Fibroblast of the aortic adventitia (primary cell): ENCODE data around the gene FGFBP1. TPM values are rescaled to one million over a fixed set of nuclear protein-coding genes. Genes with fewer than 3 reads are reported as not detected.
A peak's percentile ranks its signal among the peaks of the same experiment; 100 is the strongest.

ENCODE experiments used
- DNase-seq: peaks from one replicate; pipeline ENCODE4 v3.0.0-alpha.2; 2010; ENCODE audit warnings: low read depth
- H3K4me3 ChIP-seq: 2 replicates; pipeline ENCODE4 v1.5.1; 2011; ENCODE audit warnings: low read depth, mild to moderate bottlenecking, control low read depth, low read length, moderate library complexity
- total RNA-seq: library from RNA; depleted of rRNA; stranded (reverse); fragments of >200 nt; gene quantifications from 2 replicates; pipeline ENCODE4 v1.2.3, GENCODE V29; 2012; ENCODE audit warnings: low replicate concordance
- TF ChIP-seq, protein P1 (sequence below): IDR thresholded peaks from 2 replicates; pipeline ENCODE4 v1.5.1; 2011; ENCODE audit warnings: mild to moderate bottlenecking, low read length, control low read depth, inconsistent platforms; ENCODE audit not compliant: insufficient read depth

FGFBP1 gene
- total RNA-seq, 1 donor: not detected

DNA sequence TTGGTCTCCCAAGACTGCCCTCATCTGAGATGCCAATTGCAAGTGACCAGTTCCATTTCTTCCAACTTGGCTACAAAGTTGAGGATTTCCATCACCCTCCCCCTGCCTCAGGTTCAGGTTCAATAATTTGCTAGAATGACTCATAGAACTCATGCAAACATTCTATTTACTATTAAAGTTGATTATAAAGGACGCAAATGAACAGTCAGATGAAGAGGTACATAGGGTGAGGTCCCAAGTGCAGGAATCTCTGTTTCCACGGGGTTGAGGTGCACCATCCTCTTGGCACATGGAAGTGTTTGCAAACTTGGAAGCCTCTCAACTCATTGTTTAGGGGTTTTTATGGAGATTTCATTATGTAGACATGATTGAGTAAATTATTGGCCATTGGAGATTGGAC, 41.0 kb downstream of the FGFBP1 start:
- TF ChIP-seq, protein P1, sequence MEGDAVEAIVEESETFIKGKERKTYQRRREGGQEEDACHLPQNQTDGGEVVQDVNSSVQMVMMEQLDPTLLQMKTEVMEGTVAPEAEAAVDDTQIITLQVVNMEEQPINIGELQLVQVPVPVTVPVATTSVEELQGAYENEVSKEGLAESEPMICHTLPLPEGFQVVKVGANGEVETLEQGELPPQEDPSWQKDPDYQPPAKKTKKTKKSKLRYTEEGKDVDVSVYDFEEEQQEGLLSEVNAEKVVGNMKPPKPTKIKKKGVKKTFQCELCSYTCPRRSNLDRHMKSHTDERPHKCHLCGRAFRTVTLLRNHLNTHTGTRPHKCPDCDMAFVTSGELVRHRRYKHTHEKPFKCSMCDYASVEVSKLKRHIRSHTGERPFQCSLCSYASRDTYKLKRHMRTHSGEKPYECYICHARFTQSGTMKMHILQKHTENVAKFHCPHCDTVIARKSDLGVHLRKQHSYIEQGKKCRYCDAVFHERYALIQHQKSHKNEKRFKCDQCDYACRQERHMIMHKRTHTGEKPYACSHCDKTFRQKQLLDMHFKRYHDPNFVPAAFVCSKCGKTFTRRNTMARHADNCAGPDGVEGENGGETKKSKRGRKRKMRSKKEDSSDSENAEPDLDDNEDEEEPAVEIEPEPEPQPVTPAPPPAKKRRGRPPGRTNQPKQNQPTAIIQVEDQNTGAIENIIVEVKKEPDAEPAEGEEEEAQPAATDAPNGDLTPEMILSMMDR: no peak
- DNase-seq: no peak

DNA sequence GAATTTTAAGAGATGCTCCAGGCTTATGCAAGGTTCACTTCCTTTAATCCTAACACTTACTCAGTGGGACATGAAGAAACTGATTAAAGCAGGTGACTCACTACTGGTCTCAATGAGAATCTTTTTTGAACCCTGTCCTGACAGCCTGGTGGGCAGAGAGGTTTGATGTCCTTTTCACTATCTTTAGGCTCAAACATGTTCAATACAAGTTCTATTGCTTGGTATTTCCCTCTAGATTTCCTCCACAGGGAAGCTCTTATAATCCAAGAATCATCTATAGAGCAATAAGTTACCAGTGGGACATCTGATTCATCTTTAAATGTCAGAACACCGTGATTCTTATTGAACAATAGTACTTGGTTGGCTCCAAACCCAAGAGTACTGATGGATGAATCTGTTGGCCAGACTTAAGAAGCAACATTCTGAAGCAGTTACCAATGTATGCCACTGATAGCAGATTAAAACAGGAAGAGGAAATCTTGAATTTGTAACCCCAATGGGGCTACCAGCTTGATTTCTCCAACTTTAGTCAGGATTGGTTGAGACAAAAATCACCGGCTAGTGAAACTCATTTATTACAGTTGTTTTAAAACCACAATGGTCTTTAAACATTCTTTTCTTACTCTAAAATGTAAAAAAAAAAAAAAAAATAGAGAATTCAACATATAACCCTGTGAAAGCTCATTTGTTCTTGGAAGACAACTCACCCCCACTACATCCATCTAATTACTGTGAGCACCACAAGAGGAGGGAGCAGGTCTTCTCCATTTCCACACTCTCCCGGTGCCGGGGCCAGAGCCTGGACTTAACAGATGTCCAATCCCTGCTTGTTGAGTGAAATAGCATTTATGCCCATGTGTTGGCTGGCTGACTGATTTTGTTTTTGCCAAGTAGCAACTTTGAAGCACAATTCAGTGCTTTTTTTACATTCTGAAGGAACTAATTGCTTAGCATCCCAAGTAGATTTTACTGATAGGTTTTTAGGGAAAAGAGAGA, 43.3 kb downstream of the FGFBP1 start:
- TF ChIP-seq, protein P1: no peak

More for the DNA sequence above, 41.0 kb downstream of the FGFBP1 start:
- no peak overlapping the region for H3K4me3 ChIP-seq

DNA sequence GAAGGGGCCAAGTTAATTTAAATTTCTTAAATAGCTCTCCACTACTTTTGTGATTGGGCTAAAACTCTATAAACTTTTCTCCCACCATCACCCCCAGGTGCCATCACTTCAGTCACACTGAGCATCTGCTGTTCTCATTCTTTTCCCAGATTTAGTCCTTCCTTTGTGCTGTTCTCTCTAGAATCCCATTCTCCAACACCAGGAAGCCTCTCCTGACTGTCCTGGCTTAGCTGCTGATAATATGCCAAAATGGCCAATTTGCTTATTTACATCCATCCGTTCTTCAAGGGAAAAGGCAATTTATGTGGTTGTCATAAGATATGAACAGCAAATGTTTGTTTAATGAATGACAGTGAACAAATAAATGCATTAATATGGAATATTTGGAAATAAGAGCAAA, 44.1 kb downstream of the FGFBP1 start:
- no peak overlapping the region for H3K4me3 ChIP-seq
- TF ChIP-seq, protein P1: no peak
- DNase-seq: no peak

More for the DNA sequence above, 43.3 kb downstream of the FGFBP1 start:
- DNase-seq: peak; percentile 64
- H3K4me3 ChIP-seq: no peak overlapping the region

DNA sequence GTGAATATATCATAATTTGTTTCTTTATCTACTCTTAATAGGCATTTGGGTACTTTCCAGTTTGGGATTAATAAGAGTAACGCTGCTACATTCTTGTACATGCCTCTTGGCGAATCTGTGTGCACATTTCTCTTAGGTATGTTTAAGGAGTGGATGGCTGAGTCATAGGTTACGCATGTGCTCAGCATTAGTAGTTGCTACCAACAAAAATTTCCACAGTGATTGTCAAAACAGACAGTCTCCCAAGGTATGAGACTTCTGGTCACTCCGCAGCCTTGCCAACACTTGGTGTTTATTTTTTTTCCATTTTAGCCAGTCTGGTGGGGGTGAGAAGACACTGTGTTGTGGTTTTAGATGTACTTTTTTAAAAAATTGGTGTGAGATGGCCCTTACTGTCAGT, 44.6 kb downstream of the FGFBP1 start:
- DNase-seq: peak; percentile 91
- no peak overlapping the region for H3K4me3 ChIP-seq
- TF ChIP-seq, protein P1: no peak

DNA sequence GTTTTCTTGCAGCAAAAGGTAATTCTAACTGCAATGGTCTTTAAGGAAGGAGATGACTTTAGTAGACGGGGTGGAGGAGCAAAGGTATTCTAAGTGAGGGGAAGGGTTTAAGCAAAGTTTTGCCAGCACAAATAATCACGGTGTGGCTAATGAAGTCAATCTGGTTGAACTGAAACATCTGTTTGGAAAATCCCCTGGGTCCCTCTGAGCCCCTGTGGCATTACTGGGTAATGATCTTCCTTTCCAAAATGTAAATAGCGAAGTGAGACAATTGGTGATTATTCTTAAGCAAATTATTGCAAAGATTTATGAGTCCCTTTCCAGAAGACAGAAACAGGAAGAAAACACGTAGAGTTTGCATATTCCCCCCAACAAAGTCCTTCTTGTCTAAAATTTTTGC, 47.2 kb downstream of the FGFBP1 start:
- TF ChIP-seq, protein P1: no peak
- no peak overlapping the region for H3K4me3 ChIP-seq
- no peak for DNase-seq

DNA sequence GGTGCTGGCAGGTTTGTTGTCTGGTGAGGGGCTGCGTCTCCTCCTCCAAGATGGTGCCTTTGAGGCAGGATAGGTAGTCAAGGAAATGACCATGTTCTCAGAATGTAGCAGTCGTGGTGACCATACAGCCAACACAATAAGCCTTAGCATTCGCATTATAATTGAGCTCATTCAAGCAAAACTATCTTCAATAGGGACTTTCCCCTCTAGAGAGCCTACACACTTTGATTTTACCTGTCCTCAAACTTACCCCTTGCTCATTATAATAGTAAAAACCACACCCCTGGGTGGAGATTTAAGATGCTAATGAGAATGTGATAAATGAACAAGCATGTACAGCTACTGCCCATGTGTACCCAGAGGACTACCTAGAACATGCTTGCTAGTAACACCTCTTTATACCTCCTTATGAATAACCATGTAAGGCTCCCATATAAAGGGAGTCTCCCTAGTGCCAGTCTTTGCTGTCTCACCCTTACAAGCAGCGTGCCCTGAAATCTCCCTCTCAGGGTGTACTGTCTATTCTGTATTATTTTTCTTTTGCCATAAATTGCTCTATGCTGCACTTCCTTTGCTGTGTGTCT, 48.2 kb downstream of the FGFBP1 start:
- no peak overlapping the region for H3K4me3 ChIP-seq
- no peak for DNase-seq
- TF ChIP-seq, protein P1: no peak
